ENCODE measurements around the gene FAM76B. TPM values are rescaled to one million over a fixed set of nuclear protein-coding genes. Genes with fewer than 3 reads are reported as not detected.

FAM76B gene
- total and polyA plus RNA-seq, 2 of the 13 experiments (the other 11 are each of a cell fraction or from before 2014, with no cell fraction given) = 20.2 to 24.2 TPM

DNA sequence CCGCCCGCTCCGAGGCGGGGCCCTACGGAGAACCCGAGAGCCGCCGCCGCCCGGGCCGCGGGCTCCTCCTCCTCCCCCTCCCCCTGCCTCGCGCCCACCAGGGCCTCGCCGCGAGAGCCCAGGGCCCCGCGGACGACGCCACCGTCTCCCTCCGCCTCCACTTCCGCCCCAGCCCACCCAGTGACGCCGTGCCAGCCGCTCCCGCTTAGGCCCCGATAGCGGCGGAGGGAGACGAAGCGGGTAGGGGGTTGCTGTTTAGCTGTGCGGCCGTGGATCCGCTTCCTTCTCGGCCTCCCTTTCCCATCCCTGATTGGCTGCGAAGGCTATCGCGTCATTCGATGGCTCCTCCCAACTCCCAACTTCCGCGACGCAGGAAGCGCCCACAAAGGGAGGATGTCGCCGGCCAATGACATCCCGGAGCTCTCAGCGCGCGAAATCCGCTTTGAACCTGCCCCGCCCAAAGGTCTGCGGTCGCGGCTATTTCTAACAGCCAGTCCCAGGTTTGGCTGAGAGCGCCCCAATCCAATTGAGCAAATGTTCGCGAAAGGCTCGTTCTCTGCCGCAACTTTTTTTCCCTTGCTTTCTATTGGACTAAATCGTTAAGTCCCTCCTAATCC is at the start of gene FAM76B (continued):
- TF ChIP-seq, protein P1, sequence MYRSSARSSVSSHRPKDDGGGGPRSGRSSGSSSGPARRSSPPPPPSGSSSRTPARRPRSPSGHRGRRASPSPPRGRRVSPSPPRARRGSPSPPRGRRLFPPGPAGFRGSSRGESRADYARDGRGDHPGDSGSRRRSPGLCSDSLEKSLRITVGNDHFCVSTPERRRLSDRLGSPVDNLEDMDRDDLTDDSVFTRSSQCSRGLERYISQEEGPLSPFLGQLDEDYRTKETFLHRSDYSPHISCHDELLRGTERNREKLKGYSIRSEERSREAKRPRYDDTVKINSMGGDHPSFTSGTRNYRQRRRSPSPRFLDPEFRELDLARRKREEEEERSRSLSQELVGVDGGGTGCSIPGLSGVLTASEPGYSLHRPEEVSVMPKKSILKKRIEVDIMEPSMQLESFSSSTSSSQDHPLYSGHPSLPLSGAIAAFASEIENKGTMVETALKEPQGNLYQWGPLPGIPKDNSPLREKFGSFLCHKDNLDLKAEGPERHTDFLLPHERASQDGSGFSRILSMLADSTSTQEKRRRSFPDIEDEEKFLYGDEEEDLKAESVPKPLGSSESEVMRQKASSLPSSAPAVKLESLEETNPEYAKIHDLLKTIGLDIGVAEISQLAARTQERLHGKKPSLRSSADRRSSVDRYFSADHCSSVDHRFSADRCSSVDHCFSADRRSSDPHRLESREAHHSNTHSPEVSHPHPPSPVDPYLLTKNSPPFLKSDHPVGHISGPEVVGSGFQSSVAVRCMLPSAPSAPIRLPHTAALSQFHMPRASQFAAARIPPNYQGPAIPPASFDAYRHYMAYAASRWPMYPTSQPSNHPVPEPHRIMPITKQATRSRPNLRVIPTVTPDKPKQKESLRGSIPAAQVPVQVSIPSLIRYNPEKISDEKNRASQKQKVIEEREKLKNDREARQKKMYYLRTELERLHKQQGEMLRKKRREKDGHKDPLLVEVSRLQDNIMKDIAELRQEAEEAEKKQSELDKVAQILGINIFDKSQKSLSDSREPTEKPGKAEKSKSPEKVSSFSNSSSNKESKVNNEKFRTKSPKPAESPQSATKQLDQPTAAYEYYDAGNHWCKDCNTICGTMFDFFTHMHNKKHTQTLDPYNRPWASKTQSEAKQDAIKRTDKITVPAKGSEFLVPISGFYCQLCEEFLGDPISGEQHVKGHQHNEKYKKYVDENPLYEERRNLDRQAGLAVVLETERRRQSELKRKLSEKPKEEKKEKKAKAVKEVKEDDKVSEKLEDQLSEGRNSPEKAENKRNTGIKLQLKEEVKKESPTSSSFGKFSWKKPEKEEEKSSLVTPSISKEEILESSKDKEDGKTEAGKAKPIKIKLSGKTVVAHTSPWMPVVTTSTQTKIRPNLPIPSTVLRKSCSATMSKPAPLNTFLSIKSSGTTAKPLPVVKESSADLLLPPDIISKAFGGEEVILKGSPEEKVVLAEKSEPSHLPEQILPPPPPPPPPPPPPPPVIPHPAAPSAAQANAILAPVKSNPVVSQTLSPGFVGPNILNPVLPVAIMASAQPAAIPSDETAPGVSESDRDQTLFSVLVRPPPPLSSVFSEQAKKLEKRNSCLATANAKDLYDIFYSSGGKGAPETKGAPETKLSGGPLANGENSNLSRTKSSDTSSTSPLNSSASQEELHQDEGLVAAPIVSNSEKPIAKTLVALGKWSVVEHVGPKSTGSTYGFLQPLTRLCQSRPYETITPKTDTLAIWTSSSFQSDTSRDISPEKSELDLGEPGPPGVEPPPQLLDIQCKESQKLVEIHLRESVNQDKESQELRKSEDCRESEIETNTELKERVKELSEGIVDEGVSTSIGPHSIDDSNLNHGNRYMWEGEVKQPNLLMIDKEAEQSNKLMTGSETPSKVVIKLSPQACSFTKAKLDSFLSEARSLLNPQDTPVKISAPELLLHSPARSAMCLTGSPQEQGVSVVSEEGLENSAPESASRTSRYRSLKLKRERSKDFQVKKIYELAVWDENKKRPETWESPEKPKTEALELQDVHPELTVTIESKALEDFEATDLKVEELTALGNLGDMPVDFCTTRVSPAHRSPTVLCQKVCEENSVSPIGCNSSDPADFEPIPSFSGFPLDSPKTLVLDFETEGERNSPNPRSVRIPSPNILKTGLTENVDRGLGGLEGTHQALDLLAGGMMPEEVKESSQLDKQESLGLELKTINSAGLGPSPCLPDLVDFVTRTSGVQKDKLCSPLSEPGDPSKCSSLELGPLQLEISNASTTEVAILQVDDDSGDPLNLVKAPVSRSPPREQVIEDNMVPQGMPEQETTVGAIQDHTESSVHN (CRISPR knock-in tag; IDR thresholded peaks at IDR 0.05) = no peak
- peak; percentile 81; the same call in 1 of the 2 replicates for TF ChIP-seq TSC22D2 (CRISPR knock-in tag; IDR thresholded peaks at IDR 0.05; ENCODE audit: borderline replicate concordance)
- no peak for TF ChIP-seq FLYWCH1 (CRISPR knock-in tag; IDR thresholded peaks at IDR 0.05)
- no peak for TF ChIP-seq ZNF572 (CRISPR knock-in tag; IDR thresholded peaks at IDR 0.05)
- TF ChIP-seq ZBTB38 (CRISPR knock-in tag; IDR thresholded peaks at IDR 0.05) = peak; percentile 83
- TF ChIP-seq, protein P2, sequence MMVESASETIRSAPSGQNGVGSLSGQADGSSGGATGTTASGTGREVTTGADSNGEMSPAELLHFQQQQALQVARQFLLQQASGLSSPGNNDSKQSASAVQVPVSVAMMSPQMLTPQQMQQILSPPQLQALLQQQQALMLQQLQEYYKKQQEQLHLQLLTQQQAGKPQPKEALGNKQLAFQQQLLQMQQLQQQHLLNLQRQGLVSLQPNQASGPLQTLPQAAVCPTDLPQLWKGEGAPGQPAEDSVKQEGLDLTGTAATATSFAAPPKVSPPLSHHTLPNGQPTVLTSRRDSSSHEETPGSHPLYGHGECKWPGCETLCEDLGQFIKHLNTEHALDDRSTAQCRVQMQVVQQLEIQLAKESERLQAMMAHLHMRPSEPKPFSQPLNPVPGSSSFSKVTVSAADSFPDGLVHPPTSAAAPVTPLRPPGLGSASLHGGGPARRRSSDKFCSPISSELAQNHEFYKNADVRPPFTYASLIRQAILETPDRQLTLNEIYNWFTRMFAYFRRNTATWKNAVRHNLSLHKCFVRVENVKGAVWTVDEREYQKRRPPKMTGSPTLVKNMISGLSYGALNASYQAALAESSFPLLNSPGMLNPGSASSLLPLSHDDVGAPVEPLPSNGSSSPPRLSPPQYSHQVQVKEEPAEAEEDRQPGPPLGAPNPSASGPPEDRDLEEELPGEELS (CRISPR knock-in tag; IDR thresholded peaks at IDR 0.05) = no peak; the same call in 1 of the 2 replicates
- TF ChIP-seq ZNF510 (CRISPR knock-in tag; IDR thresholded peaks at IDR 0.05; ENCODE audit: low read depth) = no peak
- TF ChIP-seq, protein P3, sequence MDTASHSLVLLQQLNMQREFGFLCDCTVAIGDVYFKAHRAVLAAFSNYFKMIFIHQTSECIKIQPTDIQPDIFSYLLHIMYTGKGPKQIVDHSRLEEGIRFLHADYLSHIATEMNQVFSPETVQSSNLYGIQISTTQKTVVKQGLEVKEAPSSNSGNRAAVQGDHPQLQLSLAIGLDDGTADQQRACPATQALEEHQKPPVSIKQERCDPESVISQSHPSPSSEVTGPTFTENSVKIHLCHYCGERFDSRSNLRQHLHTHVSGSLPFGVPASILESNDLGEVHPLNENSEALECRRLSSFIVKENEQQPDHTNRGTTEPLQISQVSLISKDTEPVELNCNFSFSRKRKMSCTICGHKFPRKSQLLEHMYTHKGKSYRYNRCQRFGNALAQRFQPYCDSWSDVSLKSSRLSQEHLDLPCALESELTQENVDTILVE (CRISPR knock-in tag; IDR thresholded peaks at IDR 0.05) = peak; percentile 96
- peak; percentile 85; the same call in 1 of the 2 replicates for TF ChIP-seq CBX5 (CRISPR knock-in tag; IDR thresholded peaks at IDR 0.05; ENCODE audit: borderline replicate concordance)
- no peak for TF ChIP-seq HMGA1 (CRISPR knock-in tag; conservative IDR thresholded peaks at IDR 0.05)
- TF ChIP-seq DNMT3B (CRISPR knock-in tag; conservative IDR thresholded peaks at IDR 0.05) = no peak
- TF ChIP-seq ZNF619 (CRISPR knock-in tag; IDR thresholded peaks at IDR 0.05) = peak; percentile 62; the same call in 1 of the 2 replicates
- no peak; the same call in 1 of the 2 replicates for TF ChIP-seq ESRRA (CRISPR knock-in tag; IDR thresholded peaks at IDR 0.05; ENCODE audit: low read depth)
- TF ChIP-seq, protein P4, sequence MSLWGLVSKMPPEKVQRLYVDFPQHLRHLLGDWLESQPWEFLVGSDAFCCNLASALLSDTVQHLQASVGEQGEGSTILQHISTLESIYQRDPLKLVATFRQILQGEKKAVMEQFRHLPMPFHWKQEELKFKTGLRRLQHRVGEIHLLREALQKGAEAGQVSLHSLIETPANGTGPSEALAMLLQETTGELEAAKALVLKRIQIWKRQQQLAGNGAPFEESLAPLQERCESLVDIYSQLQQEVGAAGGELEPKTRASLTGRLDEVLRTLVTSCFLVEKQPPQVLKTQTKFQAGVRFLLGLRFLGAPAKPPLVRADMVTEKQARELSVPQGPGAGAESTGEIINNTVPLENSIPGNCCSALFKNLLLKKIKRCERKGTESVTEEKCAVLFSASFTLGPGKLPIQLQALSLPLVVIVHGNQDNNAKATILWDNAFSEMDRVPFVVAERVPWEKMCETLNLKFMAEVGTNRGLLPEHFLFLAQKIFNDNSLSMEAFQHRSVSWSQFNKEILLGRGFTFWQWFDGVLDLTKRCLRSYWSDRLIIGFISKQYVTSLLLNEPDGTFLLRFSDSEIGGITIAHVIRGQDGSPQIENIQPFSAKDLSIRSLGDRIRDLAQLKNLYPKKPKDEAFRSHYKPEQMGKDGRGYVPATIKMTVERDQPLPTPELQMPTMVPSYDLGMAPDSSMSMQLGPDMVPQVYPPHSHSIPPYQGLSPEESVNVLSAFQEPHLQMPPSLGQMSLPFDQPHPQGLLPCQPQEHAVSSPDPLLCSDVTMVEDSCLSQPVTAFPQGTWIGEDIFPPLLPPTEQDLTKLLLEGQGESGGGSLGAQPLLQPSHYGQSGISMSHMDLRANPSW (CRISPR knock-in tag; IDR thresholded peaks at IDR 0.05; ENCODE audit: borderline replicate concordance) = no peak; the same call in 1 of the 2 replicates
- peak; percentile 75 for TF ChIP-seq HNRNPK (IDR thresholded peaks at IDR 0.05; ENCODE audit: low read depth, low read length, poor library complexity, severe bottlenecking)
